Left renal cortex interstitium (tissue), 4 donors: ENCODE results near the gene POLDIP3. TPM values are rescaled to one million over a fixed set of nuclear protein-coding genes. Genes with fewer than 3 reads are reported as not detected.
"Not testable (repeated sequence)": the region's sequence is repeated elsewhere in the genome, so short reads cannot be mapped to it uniquely, and the experiment has no call there.

Source experiments
- DNase-seq, 4 donors: peaks; one replicate each; pipeline ENCODE4 v3.0.0-alpha.2; 2013; ENCODE audit warnings: low read depth in 4 of 4, low spot score in 2 of 4, missing footprints in 1 of 4
- polyA plus RNA-seq, 4 donors: library from polyadenylated mRNA; unstranded; fragments of 120-200 nt; gene quantifications; one replicate each; pipeline ENCODE4 v1.2.1, GENCODE V29; 2013; ENCODE audit not compliant: insufficient read length in 4 of 4

POLDIP3 gene
- polyA plus RNA-seq, 4 donors, result 104 to 122 (median 112) TPM

GRCh38 chr22:42562684-42563083 lies 52.0 kb downstream of the POLDIP3 start:
- no peak for DNase-seq

GRCh38 chr22:42562279-42562678 lies 52.4 kb downstream of the POLDIP3 start:
- DNase-seq, result no peak

- no peak for DNase-seq
Measured at GRCh38 chr22:42561856-42562255, 52.8 kb downstream of the POLDIP3 start.

GRCh38 chr22:42560781-42561180 lies 53.9 kb downstream of the POLDIP3 start:
- DNase-seq, result no peak

- no peak for DNase-seq
Measured at GRCh38 chr22:42560381-42560780, 54.3 kb downstream of the POLDIP3 start.

- DNase-seq, result peak in 3 of 4 donors; percentile 55 to 68 (median 63)
Measured at GRCh38 chr22:42553475-42554361, 61.0 kb downstream of the POLDIP3 start, which contains the start of gene SERHL2. Gene SERHL2, plus strand, starts transcription at chr22:42553956. Its CDS starts 65 bp downstream, at chr22:42554021.

GRCh38 chr22:42552294-42552647 lies 62.4 kb downstream of the POLDIP3 start:
- not testable (repeated sequence) for DNase-seq

- DNase-seq, result no peak
Measured at GRCh38 chr22:42549331-42550060, 65.2 kb downstream of the POLDIP3 start.

- DNase-seq, result no peak
Measured at GRCh38 chr22:42548597-42549330, 65.9 kb downstream of the POLDIP3 start.

GRCh38 chr22:42548126-42548525 lies 66.6 kb downstream of the POLDIP3 start:
- DNase-seq, result not testable (repeated sequence)

- no peak for DNase-seq
Measured at GRCh38 chr22:42547562-42547961, 67.1 kb downstream of the POLDIP3 start.

- DNase-seq, result no peak
Measured at GRCh38 chr22:42544686-42545085, 70.0 kb downstream of the POLDIP3 start.

- not testable (repeated sequence) for DNase-seq
Measured at GRCh38 chr22:42539236-42539771, 75.4 kb downstream of the POLDIP3 start.

- not testable (repeated sequence) for DNase-seq
Measured at GRCh38 chr22:42537199-42537831, 77.4 kb downstream of the POLDIP3 start.

GRCh38 chr22:42536634-42537033 lies 78.0 kb downstream of the POLDIP3 start:
- DNase-seq, result not testable (repeated sequence)

GRCh38 chr22:42536166-42536565 lies 78.5 kb downstream of the POLDIP3 start:
- DNase-seq, result no peak

GRCh38 chr22:42535082-42535731 lies 79.5 kb downstream of the POLDIP3 start:
- not testable (repeated sequence) for DNase-seq
